ENCODE data around the gene RNF157.
"Not testable (repeated sequence)": the region's sequence is repeated elsewhere in the genome, so short reads cannot be mapped to it uniquely, and the experiment has no call there.

Gene RNF157

DNA sequence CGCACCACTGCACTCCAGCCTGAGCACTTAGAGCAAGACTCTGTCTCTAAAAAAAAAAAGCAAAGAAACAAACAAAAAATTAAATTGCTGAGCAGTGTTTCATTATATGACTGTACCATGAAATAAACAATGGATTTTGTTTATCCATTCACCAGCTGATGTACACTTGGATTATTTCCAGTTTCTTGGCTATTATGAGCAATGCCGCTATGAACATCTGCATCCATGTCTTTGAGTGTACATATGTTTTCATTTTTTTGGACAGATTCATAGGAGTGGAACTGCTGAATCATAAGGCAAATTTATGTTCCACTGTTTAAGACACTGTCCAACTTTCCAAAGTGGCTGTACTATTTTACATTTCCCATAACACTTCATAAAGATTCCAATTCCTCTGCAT lies 8.0 kb downstream of the RNF157 start:
- DNase-seq, result peak; percentile 24

DNA sequence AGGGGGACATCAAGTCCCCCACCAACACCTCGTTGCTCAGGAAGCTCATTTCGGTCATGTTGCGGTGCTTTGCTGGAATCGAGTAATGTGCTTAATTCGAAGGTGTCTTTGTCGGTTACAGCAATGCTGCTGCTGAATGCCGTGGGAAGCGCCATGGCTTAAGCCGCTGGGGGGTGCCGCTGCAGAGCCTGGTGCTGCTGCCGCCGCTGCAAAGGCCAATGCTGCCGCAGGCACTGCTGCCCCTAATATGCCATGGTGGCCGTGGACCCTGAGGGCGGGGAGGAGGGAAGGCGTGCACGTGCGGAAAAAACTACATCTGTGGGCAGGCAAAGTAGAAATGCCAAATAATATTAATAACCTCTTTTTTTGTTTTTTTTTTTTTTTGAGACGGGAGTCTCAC lies 13.5 kb downstream of the RNF157 start:
- DNase-seq, result not testable (repeated sequence)

DNA sequence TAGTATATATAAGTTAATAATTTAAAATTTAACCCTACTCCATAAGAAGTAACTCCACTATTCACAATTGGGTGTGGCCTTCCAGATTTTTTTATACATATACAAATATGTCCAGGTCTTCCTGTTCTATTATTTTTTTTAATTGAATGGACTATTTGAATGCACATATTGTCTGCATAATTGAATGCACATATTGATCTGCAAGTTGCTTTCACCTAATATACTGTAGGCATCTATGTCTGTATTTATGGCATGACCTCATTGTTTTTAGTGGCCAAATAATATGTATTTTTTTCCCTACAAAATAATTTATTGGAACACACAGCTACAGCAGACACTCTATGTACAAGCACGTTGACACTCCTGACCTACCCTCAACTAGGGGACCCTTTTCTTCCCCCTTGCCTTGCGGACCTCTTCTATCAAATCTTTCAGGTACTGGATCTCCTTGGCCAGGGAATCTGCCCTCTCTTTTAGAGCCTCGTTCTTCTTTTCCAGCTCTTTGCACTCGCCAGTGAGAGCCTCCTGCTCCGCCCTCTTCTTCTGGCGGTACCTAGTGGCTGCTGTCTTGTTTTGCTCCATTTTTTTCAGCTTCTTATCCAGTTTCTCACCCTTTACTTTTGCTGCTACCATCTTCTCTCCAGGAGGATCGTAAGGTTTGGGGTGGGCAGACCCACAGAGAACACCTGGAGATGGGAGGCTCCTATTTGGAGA lies 14.8 kb downstream of the RNF157 start:
- DNase-seq, result not testable (repeated sequence)

DNA sequence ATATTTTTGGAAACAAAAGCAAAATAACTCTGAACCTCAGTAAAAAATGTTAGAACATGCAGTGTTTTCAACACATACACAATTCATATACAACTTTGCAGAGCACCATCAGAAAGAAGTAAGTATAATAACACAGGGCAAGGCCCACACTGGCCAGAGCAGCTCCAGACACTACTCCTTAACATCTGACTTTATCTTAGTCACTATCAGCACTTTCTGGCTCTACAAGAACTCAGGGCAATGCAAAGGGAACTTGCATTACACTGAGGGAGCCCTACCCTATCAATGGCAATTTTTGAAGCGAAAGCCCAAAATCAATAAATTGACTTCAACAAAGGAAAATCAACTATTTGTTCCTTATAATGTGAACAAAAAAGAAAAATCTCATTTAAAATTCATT lies 16.5 kb downstream of the RNF157 start:
- no peak for DNase-seq

DNA sequence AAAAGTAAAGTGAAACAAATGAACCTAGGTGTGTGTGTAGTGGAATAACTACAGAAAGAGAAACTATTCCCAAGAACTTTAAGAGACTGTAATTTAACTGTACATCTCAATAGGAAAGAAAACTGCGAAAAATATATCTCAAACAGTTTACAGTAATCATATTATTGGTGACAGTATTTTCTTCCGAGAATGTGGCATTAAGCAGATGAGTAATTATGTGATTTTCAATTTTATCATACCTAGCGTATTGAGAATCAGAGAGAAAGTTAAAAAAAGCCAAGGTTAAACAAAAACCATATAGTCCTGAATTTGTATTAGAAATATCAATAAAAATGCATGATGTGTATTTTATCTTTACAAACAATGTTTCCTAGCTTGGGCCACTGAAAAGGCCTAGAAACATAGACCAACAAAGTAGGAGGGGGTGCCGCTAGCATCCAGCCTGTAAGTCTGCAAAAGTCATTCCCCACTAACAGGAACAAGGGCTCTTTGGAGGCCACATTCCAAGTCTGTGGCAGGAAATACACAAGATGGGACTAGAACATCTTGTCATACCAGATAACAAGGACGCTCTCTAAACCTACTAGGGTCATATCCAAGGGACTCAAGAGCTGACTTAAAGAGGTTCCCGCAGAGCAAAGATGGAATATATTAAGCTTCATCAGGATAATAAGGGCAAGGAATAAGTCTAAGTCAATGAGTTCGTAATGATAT lies 20.5 kb downstream of the RNF157 start:
- no peak for DNase-seq

DNA sequence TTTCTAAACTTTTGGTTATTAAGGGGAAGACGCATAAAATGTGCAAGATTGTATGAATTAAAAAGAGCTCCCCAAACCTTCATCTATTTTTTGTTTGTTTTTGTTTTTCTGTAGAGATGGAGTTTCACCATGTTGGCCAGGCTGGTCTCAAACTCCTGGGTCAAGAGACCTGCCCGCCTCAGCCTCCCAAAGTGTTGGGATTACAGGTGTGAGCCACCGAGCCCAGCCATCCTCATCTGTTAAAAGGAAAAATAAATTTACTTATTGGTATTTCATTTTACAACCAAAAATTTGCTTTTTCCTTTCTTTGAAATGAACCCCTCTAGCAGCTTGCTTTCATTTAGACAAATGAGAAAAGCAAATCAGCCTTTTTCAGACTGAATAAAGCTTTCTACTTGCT lies 23.2 kb downstream of the RNF157 start:
- no peak for DNase-seq

DNA sequence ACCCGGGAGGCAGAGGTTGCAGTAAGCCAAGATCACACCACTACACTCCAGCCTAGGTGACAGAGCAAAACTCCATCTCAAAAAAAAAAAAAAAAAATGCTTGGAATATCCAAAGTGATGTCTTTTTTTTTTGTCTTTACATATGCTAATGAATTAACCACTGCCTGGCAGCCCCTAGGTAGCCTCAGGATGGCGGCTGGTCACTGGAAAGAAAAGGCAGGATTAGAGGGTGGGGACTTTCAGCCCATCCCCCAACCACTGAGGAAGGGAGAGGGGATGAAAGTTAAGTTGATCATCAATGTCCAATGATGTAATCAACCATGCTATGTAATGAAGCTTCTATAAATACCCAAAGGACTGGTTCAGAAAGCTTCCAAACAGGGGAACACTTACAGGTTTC lies 26.8 kb downstream of the RNF157 start:
- DNase-seq, result no peak

DNA sequence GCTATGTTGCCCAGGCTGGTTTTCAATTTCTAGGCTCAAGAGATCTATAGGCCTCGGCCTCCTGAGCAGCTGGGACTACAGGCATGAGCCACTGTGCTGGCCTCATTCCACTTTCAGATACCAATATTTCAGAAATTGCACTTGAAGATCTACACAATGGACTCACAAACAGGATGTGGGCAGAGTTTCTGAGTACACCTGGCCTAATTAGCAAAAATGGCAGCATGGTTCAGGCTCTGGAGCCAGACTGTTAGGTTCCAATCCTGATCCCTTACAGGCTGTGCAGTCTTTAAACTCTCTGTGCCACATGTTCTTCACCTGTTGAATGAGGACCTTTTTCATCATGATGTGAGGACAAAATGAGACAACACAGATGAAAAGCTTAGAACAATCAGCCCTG lies 32.2 kb downstream of the RNF157 start:
- no peak for DNase-seq

DNA sequence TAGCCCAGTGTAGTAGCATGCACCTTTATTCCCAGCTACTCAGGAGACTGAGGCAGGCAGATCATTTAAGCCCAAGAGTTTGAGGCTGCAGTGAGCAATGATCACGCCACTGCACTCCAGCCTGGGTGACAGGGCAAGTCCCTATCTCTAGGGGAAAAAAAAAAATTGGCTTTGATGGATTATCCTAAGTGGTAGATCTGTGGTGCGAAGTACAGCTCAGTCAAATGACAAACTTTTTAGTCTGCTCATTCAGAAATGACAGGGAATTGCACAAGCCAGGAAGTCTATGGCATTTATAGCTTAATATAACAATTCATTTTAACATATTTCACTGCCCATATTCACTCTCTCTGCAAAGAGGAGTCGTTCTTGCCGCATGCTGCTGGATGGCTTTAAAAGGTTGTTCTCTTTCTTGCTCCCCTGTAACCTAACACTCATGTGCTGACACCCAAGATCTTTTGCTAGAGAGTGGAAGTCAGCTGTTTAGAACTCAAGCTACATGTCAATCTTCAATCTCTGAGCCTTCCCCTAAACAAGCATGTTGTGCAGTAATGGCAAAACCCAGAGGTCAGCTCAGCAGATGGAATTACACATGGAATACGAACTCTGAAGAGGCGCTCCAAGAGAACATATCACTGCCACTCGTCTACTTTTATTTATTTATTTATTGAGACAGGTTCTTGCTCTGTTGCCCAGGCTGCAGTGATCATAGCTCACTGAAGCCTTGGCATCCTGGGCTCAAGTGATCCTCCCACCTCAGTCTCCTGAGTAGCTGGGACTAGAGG lies 32.8 kb downstream of the RNF157 start:
- no peak for DNase-seq

DNA sequence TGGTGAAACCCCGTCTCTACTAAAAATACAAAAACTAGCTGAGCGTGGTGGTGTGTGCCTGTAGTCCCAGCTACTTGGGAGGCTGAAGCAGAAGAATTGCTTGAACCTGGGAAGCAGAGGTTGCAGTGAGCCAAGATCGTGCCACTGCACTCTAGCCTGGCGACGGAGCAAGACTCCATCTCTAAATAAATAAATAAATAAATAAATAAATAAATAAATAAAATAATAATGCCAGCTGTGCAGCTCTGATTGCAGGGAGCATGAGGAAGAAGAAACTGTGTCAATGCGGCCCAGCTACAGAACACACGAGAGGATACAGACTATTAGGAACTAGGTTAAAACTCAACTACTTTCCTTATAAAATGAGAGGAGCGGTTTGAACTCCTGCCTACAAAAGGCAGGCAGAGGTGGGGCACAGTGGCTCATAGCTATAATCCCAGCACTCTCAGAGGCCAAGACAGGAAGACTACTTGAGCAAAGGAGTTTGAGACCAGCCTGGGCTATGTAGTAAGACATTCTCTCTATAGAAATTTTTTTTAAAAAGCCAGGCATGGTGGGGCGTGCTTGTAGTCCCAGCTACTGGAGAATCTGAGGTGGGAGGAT lies 34.6 kb downstream of the RNF157 start:
- DNase-seq, result not testable (repeated sequence)

DNA sequence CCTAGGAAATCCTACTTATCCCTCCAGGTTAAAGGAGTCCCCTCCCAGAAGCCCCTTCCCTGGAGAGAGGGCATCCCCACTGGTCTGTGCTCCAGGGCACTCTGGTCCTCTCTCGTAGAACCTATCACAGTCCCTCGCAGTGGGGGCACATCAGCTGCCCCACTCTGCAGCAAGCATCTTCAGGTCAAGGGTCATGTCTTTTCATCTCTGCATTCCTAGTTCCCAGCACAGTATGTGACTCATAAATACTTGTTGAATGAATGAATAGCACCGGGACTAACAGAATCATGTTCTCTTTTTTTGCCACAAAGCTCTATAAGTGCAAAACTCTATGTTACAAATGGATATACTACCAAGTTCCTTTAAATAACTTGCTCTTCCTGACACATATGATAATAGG lies 36.0 kb downstream of the RNF157 start:
- DNase-seq, result no peak

DNA sequence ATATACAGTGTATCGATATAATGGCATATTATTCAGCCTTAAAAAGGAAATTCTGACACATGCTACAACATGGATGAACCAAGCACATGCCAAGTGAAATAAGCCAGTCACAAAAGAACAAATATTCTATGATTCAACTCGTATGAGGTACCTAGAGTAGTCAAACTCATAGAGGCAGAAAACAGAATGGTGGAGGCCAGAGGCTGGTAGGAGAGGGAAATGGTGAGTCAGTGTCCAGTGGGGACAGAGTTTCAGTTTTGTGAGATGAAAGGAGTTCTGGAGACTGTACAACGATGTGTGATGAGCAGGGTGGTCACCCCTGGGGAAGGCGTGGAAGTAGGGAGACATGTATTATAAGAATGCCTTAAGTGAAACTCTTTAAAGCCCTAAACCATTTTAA lies 39.9 kb downstream of the RNF157 start:
- DNase-seq, result no peak

DNA sequence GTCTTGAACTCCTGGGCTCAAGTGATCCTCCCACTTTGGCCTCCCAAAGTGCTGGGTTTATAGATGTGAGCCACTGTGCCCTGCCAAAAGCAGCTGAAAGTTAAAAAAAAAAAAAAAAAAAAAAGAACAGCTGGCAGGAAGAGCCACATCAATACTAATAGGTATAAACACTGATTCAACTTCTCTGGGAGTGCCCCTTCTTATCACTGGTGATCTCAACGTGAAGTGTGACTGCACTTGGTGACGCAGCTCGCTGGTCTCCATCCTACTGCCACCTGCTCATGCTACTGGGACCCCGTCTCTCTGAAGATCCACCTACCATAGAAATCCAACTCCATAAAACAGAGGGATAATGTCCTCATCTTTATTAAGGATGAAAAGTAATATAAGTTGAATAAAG lies 40.8 kb downstream of the RNF157 start:
- no peak for DNase-seq

DNA sequence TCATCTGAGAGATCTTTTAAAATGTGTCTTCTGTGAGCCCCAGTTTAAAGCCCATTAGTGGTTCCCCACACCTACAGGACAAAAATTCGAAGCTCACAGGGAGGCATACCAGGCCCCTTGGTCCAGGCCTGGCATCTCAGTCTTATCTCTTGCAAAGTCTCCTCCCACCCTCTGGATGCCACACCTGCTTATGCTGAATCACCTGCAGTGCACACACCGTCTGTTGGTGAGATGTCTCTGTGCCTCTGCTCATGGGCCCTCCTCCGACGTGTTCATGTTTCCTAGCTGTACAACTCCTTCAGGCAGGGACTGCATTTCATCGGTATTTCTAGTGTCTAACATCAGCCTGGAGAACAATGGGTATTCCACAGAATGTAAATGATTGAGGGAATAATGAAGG lies 41.6 kb downstream of the RNF157 start:
- no peak for DNase-seq

DNA sequence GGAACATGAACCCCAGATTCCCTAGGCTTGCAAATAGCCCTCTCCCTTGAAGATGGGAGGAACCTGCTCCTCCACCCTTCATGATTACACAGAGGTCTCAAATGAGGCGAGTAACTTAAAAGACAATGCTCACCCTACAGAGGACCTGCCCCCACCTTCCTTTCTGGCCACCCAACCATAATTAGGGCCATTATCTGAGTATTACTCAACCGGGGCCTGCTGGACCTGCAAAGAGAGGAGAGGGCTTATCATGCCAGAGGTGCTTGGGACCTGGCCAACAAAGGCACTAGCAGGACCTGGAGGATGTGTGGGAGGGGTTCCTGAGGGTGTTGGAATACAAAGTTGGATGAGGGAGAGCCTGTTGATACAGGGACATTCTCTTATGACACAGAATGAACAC lies 42.4 kb downstream of the RNF157 start:
- DNase-seq, result peak; percentile 58

DNA sequence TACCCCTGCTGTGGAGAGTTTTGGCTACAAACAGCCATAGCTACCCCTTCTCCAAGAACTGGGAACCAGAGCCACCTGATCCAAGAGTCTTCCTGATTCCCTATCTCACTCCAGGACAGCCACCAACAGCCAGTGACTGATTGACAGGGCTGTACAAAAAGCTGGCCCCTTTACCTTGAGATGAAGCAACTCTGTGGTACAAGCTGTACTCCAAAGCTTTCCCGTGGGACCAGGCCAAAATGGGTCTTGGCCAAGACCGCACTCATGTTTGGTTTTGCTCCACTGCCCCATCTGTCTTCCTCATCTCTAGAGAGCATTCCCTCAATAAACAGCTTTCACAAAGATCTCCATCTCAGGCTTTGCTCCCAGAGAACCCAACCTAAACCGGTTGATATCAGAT lies 43.6 kb downstream of the RNF157 start:
- peak; percentile 19 for DNase-seq

DNA sequence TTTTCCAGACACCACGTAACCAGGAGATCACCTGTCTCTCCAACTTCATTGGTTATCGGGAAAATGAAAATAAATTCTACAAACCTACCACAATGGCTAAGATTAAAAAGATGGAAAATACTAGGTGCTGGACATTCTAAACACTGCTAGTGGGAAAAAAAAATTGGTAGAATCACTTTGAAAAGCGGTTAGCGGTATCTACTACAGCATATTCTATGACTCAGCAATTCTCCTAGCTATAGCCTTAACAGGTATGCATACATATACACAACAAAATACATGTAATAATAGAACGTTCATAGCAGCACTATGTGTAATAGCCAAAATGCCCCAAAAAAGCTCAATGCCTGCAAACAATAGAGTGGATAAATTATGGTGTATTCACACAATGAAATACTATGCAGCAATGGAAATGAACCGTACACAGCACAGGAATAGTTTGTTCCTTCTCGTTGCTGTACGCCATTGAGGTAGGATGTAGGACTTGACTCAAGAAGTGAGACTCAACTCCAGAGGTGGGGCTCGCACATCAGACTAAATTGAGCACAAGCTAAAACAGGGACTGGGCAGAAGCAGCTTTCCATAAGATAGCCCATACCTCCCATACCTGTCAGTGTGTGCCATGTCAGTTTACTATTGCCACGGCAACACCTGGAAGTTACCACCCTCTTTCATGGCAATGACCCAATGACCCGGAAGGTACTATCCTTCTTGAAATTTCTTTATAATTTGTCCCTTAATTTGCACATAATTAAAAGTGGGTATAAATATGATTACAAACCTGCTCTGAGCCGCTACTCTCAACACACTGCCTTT lies 44.8 kb downstream of the RNF157 start:
- no peak for DNase-seq

DNA sequence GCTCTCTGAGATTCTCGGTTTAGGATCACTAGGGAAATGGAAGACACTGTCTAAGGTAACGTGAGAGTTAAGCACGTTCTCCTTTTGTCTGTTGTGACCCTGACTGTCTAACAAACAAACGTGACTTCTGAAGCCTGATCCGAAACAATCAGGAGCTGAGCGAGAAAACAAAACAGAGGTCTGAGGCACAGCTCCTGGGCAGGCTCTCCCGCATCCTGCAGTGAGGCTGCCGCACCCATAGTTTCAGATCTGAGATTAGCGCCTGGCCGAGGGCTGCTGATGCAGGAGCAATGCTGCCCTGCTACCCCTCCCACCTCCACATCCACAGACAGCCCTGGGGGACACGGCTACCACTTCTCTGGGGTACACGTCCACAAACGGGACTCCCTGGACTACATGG lies 46.7 kb downstream of the RNF157 start:
- no peak for DNase-seq

DNA sequence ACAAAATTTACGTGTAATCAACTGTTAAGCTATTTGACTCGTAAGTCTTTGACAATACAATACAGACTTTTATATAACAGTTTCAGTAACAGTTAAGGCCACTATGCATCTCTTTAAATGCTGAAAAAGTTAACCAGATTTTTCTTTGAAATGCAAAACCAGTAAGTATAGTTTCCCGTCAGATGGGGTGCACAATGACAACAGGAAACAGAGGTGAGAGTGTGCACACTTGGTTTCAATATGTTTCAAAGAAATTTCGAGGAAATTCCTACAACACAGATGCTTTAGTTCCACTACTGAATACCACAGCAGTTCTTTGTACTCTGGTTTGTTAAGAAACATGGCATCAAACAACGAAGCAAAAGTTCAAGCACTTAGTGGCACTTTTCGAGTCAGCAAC lies 48.4 kb downstream of the RNF157 start:
- DNase-seq, result no peak

DNA sequence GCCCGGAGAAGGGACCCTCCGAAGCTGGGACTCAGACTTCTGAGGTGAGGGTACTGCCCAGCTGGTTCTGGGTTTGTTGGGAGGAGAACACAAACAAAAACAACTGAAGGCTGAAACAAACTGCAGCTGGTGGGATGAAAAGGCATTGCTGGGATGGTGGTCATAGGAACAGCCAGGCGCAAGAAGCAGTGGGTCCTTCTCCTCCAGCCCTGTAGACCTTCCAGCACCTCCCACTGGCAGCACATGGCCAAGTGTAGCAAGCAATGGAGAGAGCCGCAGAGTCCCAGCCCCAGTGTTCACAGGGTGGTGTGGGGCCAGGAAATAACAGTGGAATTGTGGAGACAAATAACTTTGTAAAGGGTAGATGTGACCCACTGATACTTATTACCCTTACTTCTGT lies 50.6 kb downstream of the RNF157 start:
- no peak for DNase-seq

DNA sequence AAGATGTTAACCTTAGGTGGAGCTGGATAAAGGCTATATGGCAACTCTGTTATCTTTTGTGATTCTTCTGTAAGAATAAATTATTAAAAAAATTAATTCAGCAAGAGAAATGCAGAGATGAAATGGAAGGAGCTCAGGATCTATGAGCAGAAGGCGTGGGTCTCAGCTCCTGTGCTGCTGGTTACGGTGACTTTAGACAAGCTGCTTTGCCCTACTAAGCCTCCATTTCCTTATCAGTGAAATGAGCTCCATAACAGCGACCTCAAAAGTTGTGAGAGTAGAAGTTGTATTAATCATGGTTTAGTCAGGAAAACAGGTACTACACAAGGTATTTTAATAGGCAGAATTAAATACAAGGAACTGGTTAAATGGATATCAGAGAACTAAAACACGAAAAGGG lies 51.0 kb downstream of the RNF157 start:
- DNase-seq, result no peak

DNA sequence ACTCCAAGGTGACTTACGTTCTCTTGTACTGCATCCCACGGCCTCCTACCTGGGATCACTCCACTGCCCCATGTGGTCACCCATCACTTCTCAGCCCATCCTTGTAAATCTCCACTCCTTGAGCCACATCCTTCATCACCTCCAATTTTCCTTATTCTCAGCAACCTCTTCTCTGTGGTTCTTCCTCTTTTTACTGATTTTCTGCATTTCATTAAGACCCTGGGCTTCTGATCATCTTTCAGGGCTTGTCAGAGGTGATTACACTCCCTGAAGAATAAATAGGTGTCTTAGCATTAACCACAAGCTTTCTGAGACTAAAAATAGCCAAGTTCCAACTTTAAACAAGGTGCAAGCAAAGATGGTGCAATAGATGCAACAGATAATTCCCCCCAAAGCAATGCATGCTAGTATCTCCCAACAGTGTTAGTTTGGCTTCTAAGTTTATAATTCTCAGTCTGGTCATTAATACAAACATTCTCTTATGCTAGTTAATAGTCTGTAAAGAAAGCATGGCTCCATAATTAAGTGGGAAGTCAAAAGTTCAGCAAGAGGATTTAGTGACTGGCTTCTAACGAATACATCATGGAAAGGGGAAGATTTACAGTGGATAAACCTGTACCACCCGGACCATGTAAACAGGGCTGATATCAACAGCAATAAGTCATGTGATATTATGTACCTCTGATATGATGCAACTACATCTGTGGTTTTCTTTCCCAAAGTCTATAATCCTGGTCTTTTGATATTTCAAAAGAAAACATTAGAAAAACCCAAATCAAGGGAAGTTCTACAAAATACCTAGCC lies 51.9 kb downstream of the RNF157 start:
- no peak for DNase-seq
